Measurements from ENCODE around the gene GRID2.

DNA sequence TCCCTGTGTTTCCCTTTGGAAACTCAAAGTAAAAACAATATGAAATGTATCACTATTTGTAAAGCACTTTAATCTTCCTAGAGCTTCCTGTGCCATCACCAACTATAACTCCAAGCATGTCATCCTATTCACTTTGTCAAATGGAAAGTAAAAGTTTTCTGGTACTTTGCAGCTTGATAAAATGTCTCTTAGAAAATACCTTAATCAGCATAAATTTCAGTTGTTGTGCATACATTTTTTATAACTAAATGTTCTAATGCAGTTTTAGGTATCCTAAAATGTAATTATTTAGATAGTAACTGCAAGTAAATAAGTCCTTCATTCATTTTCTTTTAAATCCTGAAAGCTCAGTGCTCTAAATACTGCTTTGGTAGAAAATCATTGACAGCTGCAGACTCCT lies 558.7 kb downstream of the GRID2 start:
- TF ChIP-seq, protein P1, sequence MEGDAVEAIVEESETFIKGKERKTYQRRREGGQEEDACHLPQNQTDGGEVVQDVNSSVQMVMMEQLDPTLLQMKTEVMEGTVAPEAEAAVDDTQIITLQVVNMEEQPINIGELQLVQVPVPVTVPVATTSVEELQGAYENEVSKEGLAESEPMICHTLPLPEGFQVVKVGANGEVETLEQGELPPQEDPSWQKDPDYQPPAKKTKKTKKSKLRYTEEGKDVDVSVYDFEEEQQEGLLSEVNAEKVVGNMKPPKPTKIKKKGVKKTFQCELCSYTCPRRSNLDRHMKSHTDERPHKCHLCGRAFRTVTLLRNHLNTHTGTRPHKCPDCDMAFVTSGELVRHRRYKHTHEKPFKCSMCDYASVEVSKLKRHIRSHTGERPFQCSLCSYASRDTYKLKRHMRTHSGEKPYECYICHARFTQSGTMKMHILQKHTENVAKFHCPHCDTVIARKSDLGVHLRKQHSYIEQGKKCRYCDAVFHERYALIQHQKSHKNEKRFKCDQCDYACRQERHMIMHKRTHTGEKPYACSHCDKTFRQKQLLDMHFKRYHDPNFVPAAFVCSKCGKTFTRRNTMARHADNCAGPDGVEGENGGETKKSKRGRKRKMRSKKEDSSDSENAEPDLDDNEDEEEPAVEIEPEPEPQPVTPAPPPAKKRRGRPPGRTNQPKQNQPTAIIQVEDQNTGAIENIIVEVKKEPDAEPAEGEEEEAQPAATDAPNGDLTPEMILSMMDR (IDR thresholded peaks at IDR 0.05; ENCODE audit: low read depth, low read length, missing input control) = no peak
- TF ChIP-seq SP1 (IDR thresholded peaks at IDR 0.05) = no peak
- TF ChIP-seq, protein P2, sequence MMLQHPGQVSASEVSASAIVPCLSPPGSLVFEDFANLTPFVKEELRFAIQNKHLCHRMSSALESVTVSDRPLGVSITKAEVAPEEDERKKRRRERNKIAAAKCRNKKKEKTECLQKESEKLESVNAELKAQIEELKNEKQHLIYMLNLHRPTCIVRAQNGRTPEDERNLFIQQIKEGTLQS (IDR thresholded peaks at IDR 0.05) = no peak
- TF ChIP-seq GABPA (IDR thresholded peaks at IDR 0.05 in 1 of 2, conservative IDR thresholded peaks at IDR 0.05 in 1 of 2) = no peak
- TF ChIP-seq RAD21 (IDR thresholded peaks at IDR 0.05) = no peak

Data from liver (tissue), 3 donors.